Common myeloid progenitor, CD34-positive (primary cell): ENCODE measurements around the gene IER5.
A peak's percentile ranks its signal among the peaks of the same experiment; 100 is the strongest.

Experiments
- CTCF ChIA-PET: fragments of 350-600 bp; sonication (Branson Sonifier 250); formaldehyde crosslinking; loops from one replicate; lab custom pipeline; 2021; ENCODE audit warnings: antibody characterized with exemption; lab: Charles Lee
- POLR2A ChIA-PET: fragments of 350-600 bp; sonication (Branson Sonifier 250); formaldehyde crosslinking; loops from one replicate; lab custom pipeline; 2021; ENCODE audit warnings: antibody characterized with exemption; lab: Charles Lee
- DNase-seq, 3 donors: peaks; one replicate each; pipeline versions ENCODE4 v3.0.0 to v3.0.0-alpha.2; 2013
- H3K27ac ChIP-seq, 2 experiments: 1 replicate in 1 of 2; 2 replicates in 1 of 2; pipeline ENCODE4 v1.7.0; 2013; ENCODE audit warnings: inconsistent platforms in 2 of 2, low read length in 2 of 2, mild to moderate bottlenecking in 2 of 2, low read depth in 1 of 2, moderate library complexity in 1 of 2; ENCODE audit not compliant: severe bottlenecking in 2 of 2, insufficient read depth in 1 of 2, poor library complexity in 1 of 2
- H3K27me3 ChIP-seq, 5 experiments: replicated peaks in 2 of 5; 1 replicate in 3 of 5; 2 replicates in 2 of 5; pipeline versions ENCODE4 v1.6.1 to v1.7.0; 2013; ENCODE audit warnings: low read length in 4 of 5, mild to moderate bottlenecking in 2 of 5, moderate library complexity in 2 of 5, inconsistent platforms in 1 of 5; ENCODE audit not compliant: insufficient read depth in 5 of 5, control insufficient read depth in 4 of 5
- H3K36me3 ChIP-seq, 4 experiments: 1 replicate in 2 of 4; 2 replicates in 2 of 4; pipeline versions ENCODE4 v1.6.1 to v1.7.0; 2013; ENCODE audit warnings: low read length in 3 of 4, control low read depth in 1 of 4, mild to moderate bottlenecking in 1 of 4; ENCODE audit not compliant: control insufficient read depth in 4 of 4, insufficient read depth in 4 of 4
- H3K4me1 ChIP-seq, 4 experiments: 1 replicate in 3 of 4; 2 replicates in 1 of 4; pipeline versions ENCODE4 v1.6.1 to v1.7.1; 2013; ENCODE audit warnings: low read length in 3 of 4, mild to moderate bottlenecking in 3 of 4, control low read depth in 1 of 4, inconsistent platforms in 1 of 4, moderate library complexity in 1 of 4; ENCODE audit not compliant: control insufficient read depth in 4 of 4, insufficient read depth in 4 of 4; ENCODE audit errors: control extremely low read depth in 1 of 4
- H3K4me3 ChIP-seq, 7 experiments: 1 replicate in 4 of 7; 2 replicates in 3 of 7; pipeline versions ENCODE4 v1.5.1 to v1.7.0; 2013; ENCODE audit warnings: mild to moderate bottlenecking in 7 of 7, low read length in 6 of 7, moderate library complexity in 6 of 7, inconsistent platforms in 2 of 7, low read depth in 2 of 7, control low read depth in 1 of 7; ENCODE audit not compliant: insufficient read depth in 4 of 7, control insufficient read depth in 1 of 7; ENCODE audit errors: extremely low read depth in 1 of 7
- H3K9me3 ChIP-seq, 5 experiments: 1 replicate in 4 of 5; 2 replicates in 1 of 5; pipeline versions ENCODE4 v1.6.1 to v1.7.1; 2013; ENCODE audit warnings: low read length in 4 of 5, mild to moderate bottlenecking in 2 of 5, inconsistent platforms in 1 of 5, low read depth in 1 of 5, moderate library complexity in 1 of 5; ENCODE audit not compliant: control insufficient read depth in 4 of 5, insufficient read depth in 2 of 5; ENCODE audit errors: control extremely low read depth in 1 of 5
- WGBS: methylation state at CpG from one replicate; pipeline ENCODE4 v1.1.5; 2013; ENCODE audit not compliant: insufficient coverage; 5-methylcytosine and 5-hydroxymethylcytosine counted together

Gene IER5

DNA sequence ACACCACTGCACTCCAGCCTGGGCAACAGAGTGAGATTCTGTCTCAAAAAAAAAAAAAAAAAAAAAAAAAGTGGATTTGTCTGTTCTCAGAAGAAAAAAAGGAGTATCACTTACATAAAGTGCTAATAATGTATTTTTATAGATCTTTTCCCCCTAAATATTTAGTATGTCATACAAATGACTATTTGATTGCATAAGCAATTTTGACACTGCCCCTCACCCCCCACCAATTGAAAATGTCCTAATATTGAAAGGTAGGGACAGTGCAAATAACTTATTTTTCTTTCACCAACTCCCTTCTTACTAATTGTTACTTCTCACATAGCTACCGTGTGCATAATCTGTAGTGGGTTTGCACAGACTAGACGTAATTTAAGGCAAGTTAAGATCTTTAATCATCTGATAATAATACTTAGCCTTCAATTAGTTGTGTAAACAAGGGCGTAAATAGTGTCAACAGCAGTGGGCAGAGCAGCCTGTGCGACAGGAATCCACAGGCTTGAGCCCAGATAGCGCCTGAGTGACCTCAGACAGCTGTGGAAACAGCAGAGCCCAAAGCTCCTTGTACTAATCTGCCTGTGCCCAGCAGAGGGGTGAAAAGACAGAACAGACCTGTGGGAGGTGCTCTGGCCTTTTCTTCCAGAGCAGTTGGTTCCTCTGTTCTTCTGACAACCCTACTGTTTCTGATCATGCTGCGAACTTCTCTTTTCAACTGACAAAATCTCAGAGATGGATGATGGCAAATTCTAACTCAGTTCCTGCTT, 4.5 kb upstream of the IER5 start:
- CTCF ChIA-PET, result interaction anchor here (0.9 to 7.4 kb wide), 16 partner anchors 9 to 207 kb away, joined by 3 to 125 read pairs (median 7); partner anchors contain the start of gene MR1

DNA sequence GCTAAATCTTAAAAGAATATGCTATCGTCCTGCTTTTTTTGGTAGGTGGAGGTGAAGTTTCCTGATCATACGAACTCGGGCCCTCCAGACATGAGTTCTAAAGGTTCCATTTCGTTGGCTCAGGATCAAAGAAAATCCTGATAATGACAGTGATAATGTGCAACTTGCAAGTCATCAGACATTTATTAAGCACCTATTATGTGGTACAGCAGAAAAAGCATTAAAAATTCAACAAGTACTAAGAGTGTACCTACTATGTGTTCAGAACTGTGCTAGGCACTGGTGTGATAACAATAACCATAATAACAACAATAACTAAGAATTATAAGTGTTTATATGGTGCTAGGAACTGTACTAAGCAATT, 3.9 kb upstream of the IER5 start:
- WGBS, result 0% methylated on average over 1 of the region's 4 CpGs
- H3K4me1 ChIP-seq, result peaks cover 14 to 41% (median 18%) of the 10 kb centered on the region in 4 experiments
- no peak overlapping the region for H3K4me3 ChIP-seq
- ChIA-PET POLR2A (no interaction called here), CTCF (interaction anchor here (1.0 to 7.4 kb wide), 14 partner anchors 10 to 202 kb away, joined by 3 to 125 read pairs (median 8); partner anchors contain the start of gene MR1)
- no peak for DNase-seq
- H3K27ac ChIP-seq, result no peak overlapping the region
- H3K27me3 ChIP-seq, result no peaks in the 10 kb centered on the region
- H3K9me3 ChIP-seq, result no peaks in the 10 kb centered on the region
- H3K36me3 ChIP-seq, result no peaks in the 10 kb centered on the region

More for the DNA sequence above, 4.5 kb upstream of the IER5 start:
- Histone ChIP-seq H3K9me3 (no peaks in the 10 kb centered on the region), H3K27ac (no peak overlapping the region), H3K36me3 (no peaks in the 10 kb centered on the region), H3K4me3 (no peak overlapping the region), H3K4me1 (peaks cover 14 to 39% (median 17%) of the 10 kb centered on the region in 4 experiments), H3K27me3 (no peaks in the 10 kb centered on the region)
- peak; percentile 74 to 88 (median 85) for DNase-seq
- 6% methylated on average over 3 of the region's 6 CpGs for WGBS
- POLR2A ChIA-PET, result no interaction called here

DNA sequence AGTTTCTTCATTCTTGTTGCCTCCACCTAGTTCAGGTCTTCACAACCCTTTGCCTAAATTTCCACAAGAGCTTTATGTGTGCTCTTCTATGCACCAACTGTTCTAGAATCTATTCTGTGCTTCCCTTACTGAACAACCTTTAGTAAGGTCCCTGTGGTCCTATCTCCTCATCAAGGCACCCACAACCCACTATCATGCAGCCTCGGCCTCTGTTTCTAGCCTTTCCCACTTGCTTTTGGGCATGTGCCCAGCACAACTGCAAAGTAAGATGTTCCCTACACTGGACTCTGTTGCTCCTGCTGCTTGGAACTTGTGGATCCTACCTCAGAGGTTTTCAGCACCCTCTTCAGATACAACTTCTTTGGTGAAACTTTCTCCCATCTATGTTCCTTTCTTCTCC, 2.4 kb upstream of the IER5 start:
- H3K9me3 ChIP-seq, result no peaks in the 10 kb centered on the region
- H3K4me3 ChIP-seq, result no peak overlapping the region
- H3K27ac ChIP-seq, result no peak overlapping the region
- WGBS, result 90% methylated on average over 1 of the region's 1 CpG
- peaks cover 22 to 45% (median 28%) of the 10 kb centered on the region in 4 experiments for H3K4me1 ChIP-seq
- CTCF ChIA-PET, result interaction anchor here (0.8 to 7.4 kb wide), 11 partner anchors 12 to 204 kb away, joined by 3 to 125 read pairs (median 4); no protein-coding TSS in a partner anchor
- DNase-seq, result no peak
- POLR2A ChIA-PET, result no interaction called here
- H3K36me3 ChIP-seq, result no peaks in the 10 kb centered on the region
- H3K27me3 ChIP-seq, result no peaks in the 10 kb centered on the region

DNA sequence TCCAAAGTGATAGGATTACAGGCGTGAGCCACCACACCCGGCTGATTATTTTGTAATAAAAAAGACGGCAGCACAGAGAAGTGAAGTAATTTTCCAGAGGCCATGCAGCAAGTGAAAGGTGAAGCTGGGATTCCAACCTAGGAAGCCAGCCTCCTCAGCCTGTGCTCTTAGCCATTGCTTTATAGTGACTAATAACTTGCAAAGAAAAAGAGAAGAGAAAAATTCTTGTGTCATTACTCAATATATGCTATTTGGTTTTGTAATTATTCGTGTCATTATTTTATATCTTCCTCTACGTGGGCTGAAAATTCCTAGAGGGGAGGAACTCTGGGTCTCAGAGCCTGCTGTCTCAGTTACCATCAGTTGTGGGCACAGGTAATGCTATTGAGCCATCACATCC, 1.6 kb upstream of the IER5 start:
- no peak for DNase-seq
- POLR2A ChIA-PET, result interaction anchor here (0.7 to 4.9 kb wide), 3 partner anchors 18 to 55 kb away, joined by 4 to 63 read pairs (median 25); no protein-coding TSS in a partner anchor
- Histone ChIP-seq H3K9me3 (no peaks in the 10 kb centered on the region), H3K27me3 (no peaks in the 10 kb centered on the region), H3K36me3 (no peaks in the 10 kb centered on the region), H3K4me3 (peak overlapping the region in 1 of 7 experiments; percentile 95), H3K4me1 (peaks cover 25 to 51% (median 31%) of the 10 kb centered on the region in 4 experiments), H3K27ac (no peak overlapping the region)
- CTCF ChIA-PET, result interaction anchor here (1.0 to 7.4 kb wide), 3 partner anchors 55 to 76 kb away, joined by 3 to 125 read pairs (median 38); no protein-coding TSS in a partner anchor
- 90% methylated on average over 2 of the region's 5 CpGs for WGBS

DNA sequence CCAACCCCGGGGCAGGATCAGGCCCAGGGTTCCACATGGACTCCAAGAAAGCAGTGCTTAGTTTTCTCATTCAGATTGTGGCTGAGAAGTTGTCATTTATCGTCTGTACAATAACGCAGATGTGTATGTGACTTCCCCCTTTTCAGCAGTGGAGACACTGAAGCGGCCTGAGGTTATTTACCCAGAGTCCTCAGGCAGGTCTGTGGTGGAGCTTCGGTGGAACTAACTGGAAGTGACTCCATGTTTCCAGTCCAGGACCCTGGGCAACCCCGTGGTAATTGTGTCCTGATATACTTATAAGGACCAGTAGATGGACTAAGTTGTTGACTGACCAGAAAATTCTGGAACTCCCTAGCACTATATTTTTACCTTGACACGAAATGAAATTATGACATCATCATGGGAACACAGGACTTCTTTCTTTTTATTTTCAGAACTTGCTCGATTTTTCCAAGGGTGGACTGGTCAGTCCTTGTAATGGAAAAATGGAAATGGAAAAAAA, 1.0 kb upstream of the IER5 start:
- H3K27ac ChIP-seq, result peak overlapping the region in 1 of 2 experiments; percentile 68

DNA sequence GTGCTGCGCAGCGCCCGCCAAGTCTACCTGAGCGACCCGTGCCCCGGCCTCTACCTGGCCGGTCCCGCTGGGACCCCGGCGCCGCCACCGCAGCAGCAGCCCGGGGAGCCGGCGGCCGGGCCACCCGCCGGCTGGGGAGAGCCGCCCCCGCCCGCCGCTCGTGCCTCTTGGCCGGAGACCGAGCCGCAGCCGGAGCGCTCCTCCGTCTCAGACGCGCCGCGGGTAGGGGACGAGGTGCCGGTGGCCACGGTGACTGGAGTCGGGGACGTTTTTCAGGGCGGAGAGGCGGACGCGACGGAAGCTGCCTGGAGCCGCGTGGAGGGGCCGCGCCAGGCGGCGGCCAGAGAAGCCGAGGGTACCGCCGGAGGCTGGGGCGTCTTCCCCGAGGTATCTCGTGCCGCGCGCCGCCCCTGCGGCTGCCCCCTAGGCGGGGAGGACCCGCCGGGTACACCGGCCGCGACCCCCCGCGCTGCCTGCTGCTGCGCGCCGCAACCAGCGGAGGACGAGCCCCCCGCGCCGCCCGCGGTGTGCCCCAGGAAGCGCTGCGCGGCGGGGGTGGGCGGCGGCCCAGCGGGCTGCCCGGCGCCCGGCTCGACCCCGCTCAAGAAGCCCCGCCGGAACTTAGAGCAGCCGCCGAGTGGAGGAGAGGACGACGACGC, 646 bp downstream of the IER5 start:
- Histone ChIP-seq H3K4me3 (peak overlapping the region; percentile 63 to 95 (median 86)), H3K4me1 (peaks cover 25 to 49% (median 31%) of the 10 kb centered on the region in 4 experiments), H3K27ac (peak overlapping the region; percentile 67 to 86), H3K36me3 (no peaks in the 10 kb centered on the region), H3K9me3 (no peaks in the 10 kb centered on the region), H3K27me3 (no peaks in the 10 kb centered on the region)
- peak in 1 of 3 donors; percentile 32 for DNase-seq
- ChIA-PET CTCF (interaction anchor here (1.0 to 7.4 kb wide), 6 partner anchors 14 to 65 kb away, joined by 3 to 125 read pairs (median 20); no protein-coding TSS in a partner anchor), POLR2A (interaction anchor here (0.6 to 4.9 kb wide), 13 partner anchors 9 to 63 kb away, joined by 3 to 63 read pairs (median 4); no protein-coding TSS in a partner anchor)
- WGBS, result under 1% methylated on average over 78 of the region's 97 CpGs

More for the DNA sequence above, 1.0 kb upstream of the IER5 start:
- WGBS, result 25% methylated on average over 4 of the region's 8 CpGs
- H3K27me3 ChIP-seq, result no peaks in the 10 kb centered on the region
- POLR2A ChIA-PET, result interaction anchor here (0.7 to 4.9 kb wide), 4 partner anchors 12 to 55 kb away, joined by 4 to 63 read pairs (median 14); no protein-coding TSS in a partner anchor
- peak overlapping the region in 3 of 7 experiments; percentile 78 to 95 (median 89) for H3K4me3 ChIP-seq
- DNase-seq, result peak; percentile 60 to 94 (median 93)
- peaks cover 25 to 52% (median 31%) of the 10 kb centered on the region in 4 experiments for H3K4me1 ChIP-seq
- no peaks in the 10 kb centered on the region for H3K36me3 ChIP-seq
- CTCF ChIA-PET, result interaction anchor here (1.7 to 7.4 kb wide), 3 partner anchors 48 to 76 kb away, joined by 5 to 125 read pairs (median 38); no protein-coding TSS in a partner anchor
- H3K9me3 ChIP-seq, result no peaks in the 10 kb centered on the region
